Right lobe of liver (tissue), 4 donors: ENCODE data around the gene TCEA3.

Experiments used
- CTCF ChIP-seq, 4 donors: fragments of 200-600 bp in 3 of 4; fragments of 450-650 bp in 1 of 4; IDR thresholded peaks; one replicate each; pipeline versions ENCODE4 v1.5.1 to v1.8.0; 2016 to 2022; ENCODE audit warnings: antibody characterized with exemption in 4 of 4, mild to moderate bottlenecking in 2 of 4
- POLR2A ChIP-seq: fragments of 450-650 bp; IDR thresholded peaks from one replicate; pipeline ENCODE4 v1.6.1; 2017; ENCODE audit warnings: antibody characterized with exemption, mild to moderate bottlenecking
- donor health status: DM: no; HTN: no; CAD: no.
- donor health status: DM: no; HTN: no; CAD: no.
- donor health status: DM: no; HTN: yes; CAD: no.

GRCh38 chr1:23470282-23471070, 45.9 kb upstream of the TCEA3 start:
- TF ChIP-seq CTCF (IDR thresholded peaks at IDR 0.05) (no peak), POLR2A (no peak)
